Prostate gland (tissue), 2 donors: ENCODE results near the gene TEAD2. TPM values are rescaled to one million over a fixed set of nuclear protein-coding genes. Genes with fewer than 3 reads are reported as not detected.
"Not testable (repeated sequence)": the region's sequence is repeated elsewhere in the genome, so short reads cannot be mapped to it uniquely, and the experiment has no call there.

Experiments used
- DNase-seq: peaks from one replicate; pipeline ENCODE4 v3.0.0-alpha.2; 2019; ENCODE audit warnings: low spot score
- H3K27ac ChIP-seq, 2 donors: fragments of 200-600 bp; sonication (generic); 2 replicates each; pipeline ENCODE4 v1.5.1; 2017 to 2019
- H3K27me3 ChIP-seq: fragments of 200-600 bp; sonication (generic); replicated peaks from 2 replicates; pipeline ENCODE4 v1.5.1; 2019; ENCODE audit not compliant: insufficient read depth
- H3K36me3 ChIP-seq, 2 donors: fragments of 200-600 bp; sonication (generic); 1 replicate in 1 of 2; 2 replicates in 1 of 2; pipeline versions ENCODE4 v1.5.1 to v1.8.1; 2017 to 2019
- H3K4me1 ChIP-seq: fragments of 200-600 bp; sonication (generic); replicated peaks from 2 replicates; pipeline ENCODE4 v1.5.1; 2019
- H3K4me3 ChIP-seq, 2 donors: fragments of 200-600 bp; sonication (generic); 2 replicates each; pipeline ENCODE4 v1.5.1; 2017 to 2019
- H3K9me3 ChIP-seq: fragments of 200-600 bp; sonication (generic); 2 replicates; pipeline ENCODE4 v1.5.1; 2017
- CTCF ChIP-seq, 4 experiments: fragments of 200-600 bp in 2 of 4; fragments of 450-650 bp in 2 of 4; sonication (generic) in 2 of 4; IDR thresholded peaks; 1 replicate in 3 of 4; 2 replicates in 1 of 4; pipeline ENCODE4 v1.5.1; 2016 to 2019; ENCODE audit warnings: antibody characterized with exemption in 4 of 4, mild to moderate bottlenecking in 2 of 4, moderate library complexity in 2 of 4
- POLR2A ChIP-seq: fragments of 450-650 bp; IDR thresholded peaks from one replicate; pipeline ENCODE4 v1.6.1; 2016; ENCODE audit warnings: antibody characterized with exemption, mild to moderate bottlenecking
- POLR2AphosphoS5 ChIP-seq: sonication (generic); formaldehyde crosslinking; IDR thresholded peaks from one replicate; pipeline ENCODE4 v1.6.1; 2017; ENCODE audit warnings: antibody characterized with exemption
- WGBS: methylation state at CpG from one replicate; pipeline ENCODE4 v1.1.5; 2018; 5-methylcytosine and 5-hydroxymethylcytosine counted together
- intact Hi-C: fragments of 100-400 bp; cut with DNase I; formaldehyde crosslinking; loops from one replicate; pipeline ENCODE4 v1.14.2; 2022
- total RNA-seq, 2 donors: library from RNA; depleted of rRNA; stranded (reverse); fragments of >200 nt; gene quantifications; one replicate each; pipeline ENCODE4 v1.1.0, GENCODE V29; 2016

Gene TEAD2
- total RNA-seq, 2 donors from 2014 or later: 17.0 to 28.0 TPM

GRCh38 chr19:49374665-49375434, 12.6 kb upstream of the TEAD2 start:
- no peaks in the 10 kb centered on the region for H3K9me3 ChIP-seq
- no peaks in the 10 kb centered on the region for H3K36me3 ChIP-seq
- WGBS: 88% methylated on average over 16 of the region's 16 CpGs
- H3K4me1 ChIP-seq: no peaks in the 10 kb centered on the region
- TF ChIP-seq POLR2AphosphoS5 (no peak), CTCF (IDR thresholded peaks at IDR 0.05) (no peak), POLR2A (no peak)
- intact Hi-C loops: no loop called here
- no peaks in the 10 kb centered on the region for H3K27me3 ChIP-seq
- H3K27ac ChIP-seq: no peak overlapping the region
- DNase-seq: no peak
- no peak overlapping the region for H3K4me3 ChIP-seq

- H3K27me3 ChIP-seq, H3K4me1 ChIP-seq, intact Hi-C loops, H3K36me3 ChIP-seq, H3K27ac ChIP-seq, H3K9me3 ChIP-seq, DNase-seq, H3K4me3 ChIP-seq: not testable (repeated sequence)
- 80% methylated on average over 3 of the region's 3 CpGs for WGBS
Observed at GRCh38 chr19:49373174-49373573, 11.0 kb upstream of the TEAD2 start.

GRCh38 chr19:49371184-49371583, 9.0 kb upstream of the TEAD2 start:
- TF ChIP-seq POLR2A: no peak
- no peak for TF ChIP-seq POLR2AphosphoS5
- TF ChIP-seq CTCF (IDR thresholded peaks at IDR 0.05): no peak
- Histone ChIP-seq H3K27me3 (no peaks in the 10 kb centered on the region), H3K9me3 (no peaks in the 10 kb centered on the region), H3K36me3 (no peaks in the 10 kb centered on the region), H3K4me3 (no peak overlapping the region), H3K27ac (no peak overlapping the region), H3K4me1 (no peaks in the 10 kb centered on the region)
- DNase-seq: no peak
- 77% methylated on average over 3 of the region's 3 CpGs for WGBS
- intact Hi-C loops: no loop called here

- no peak for TF ChIP-seq POLR2AphosphoS5
- no peak for TF ChIP-seq POLR2A
- H3K4me1 ChIP-seq: no peaks in the 10 kb centered on the region
- no peak for DNase-seq
- WGBS: 80% methylated on average over 5 of the region's 5 CpGs
- intact Hi-C loops: no loop called here
- no peaks in the 10 kb centered on the region for H3K36me3 ChIP-seq
- H3K9me3 ChIP-seq: no peaks in the 10 kb centered on the region
- no peak overlapping the region for H3K27ac ChIP-seq
- H3K4me3 ChIP-seq: no peak overlapping the region
- H3K27me3 ChIP-seq: no peaks in the 10 kb centered on the region
Observed at GRCh38 chr19:49368711-49369358, 6.6 kb upstream of the TEAD2 start.

GRCh38 chr19:49366110-49366509, 3.9 kb upstream of the TEAD2 start:
- H3K27ac ChIP-seq: no peak overlapping the region
- H3K9me3 ChIP-seq: no peaks in the 10 kb centered on the region
- H3K27me3 ChIP-seq: no peaks in the 10 kb centered on the region
- no peak for TF ChIP-seq CTCF (IDR thresholded peaks at IDR 0.05)
- TF ChIP-seq POLR2A: no peak
- TF ChIP-seq POLR2AphosphoS5: no peak
- no peak overlapping the region for H3K4me3 ChIP-seq
- H3K36me3 ChIP-seq: no peaks in the 10 kb centered on the region
- DNase-seq: no peak
- H3K4me1 ChIP-seq: no peaks in the 10 kb centered on the region
- intact Hi-C loops: no loop called here
